HS-27A (cell line): ENCODE results near the gene SESN3.

Experiments
- DNase-seq: peaks from one replicate; pipeline ENCODE4 v3.0.0-alpha.2; 2012; ENCODE audit warnings: low read depth, missing footprints

SESN3 gene

GRCh38 chr11:95121698-95122097, 109.3 kb downstream of the SESN3 start:
- DNase-seq, result no peak

GRCh38 chr11:95119361-95120060, 111.5 kb downstream of the SESN3 start:
- DNase-seq, result no peak

GRCh38 chr11:95115597-95115996, 115.4 kb downstream of the SESN3 start:
- DNase-seq, result no peak
